ENCODE data around the gene MBD4. TPM values are rescaled to one million over a fixed set of nuclear protein-coding genes. Genes with fewer than 3 reads are reported as not detected.

The MBD4 gene
- polyA plus RNA-seq, 2 of the 4 experiments (the other 2 are of a cell fraction) = 32.7 to 49.7 TPM

DNA sequence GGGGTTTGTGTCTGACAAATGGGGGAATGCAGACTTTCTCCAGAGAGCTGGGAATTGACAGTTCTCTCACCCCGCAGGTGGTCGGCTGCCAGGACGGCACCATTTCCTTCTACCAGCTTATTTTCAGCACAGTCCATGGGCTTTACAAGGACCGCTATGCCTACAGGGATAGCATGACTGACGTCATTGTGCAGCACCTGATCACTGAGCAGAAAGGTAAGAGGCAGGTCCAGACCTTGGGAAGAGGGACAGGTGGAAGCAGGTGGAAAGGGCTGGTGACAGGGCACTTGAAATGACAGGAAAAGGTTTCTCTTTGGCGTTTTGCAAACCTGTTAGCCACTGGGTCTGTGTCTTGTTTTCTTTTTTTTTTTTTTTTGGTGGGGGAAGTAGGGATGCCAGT, 36.8 kb upstream of the MBD4 start (continued):
- no peak for TF ChIP-seq FOXS1 (CRISPR knock-in tag; IDR thresholded peaks at IDR 0.05)

DNA sequence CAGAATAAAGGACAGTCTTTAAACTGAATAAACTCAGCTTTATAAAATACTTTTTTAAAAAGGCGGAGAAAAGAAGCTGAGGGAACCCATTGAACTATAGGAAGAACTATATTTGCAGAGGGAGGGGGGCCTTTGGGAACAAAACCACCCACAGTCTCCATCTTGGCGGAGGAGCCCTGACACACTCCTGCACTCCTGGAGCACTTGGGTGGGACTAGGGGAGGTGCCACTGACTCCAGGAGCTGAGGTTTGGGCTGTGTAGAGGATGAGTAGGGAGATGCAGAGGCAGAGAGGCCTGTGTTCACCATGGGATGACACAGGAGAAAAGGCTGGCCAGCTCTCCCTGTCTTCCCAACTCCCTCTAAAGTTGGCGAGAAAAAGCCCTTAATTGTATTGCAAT, 36.1 kb upstream of the MBD4 start:
- ATAC-seq (no peak), DNase-seq (ENCODE audit: low read depth in 1 of 2, low spot score in 1 of 2) (no peak), FAIRE-seq (no peak)
- H3K4me2 ChIP-seq = no peak overlapping the region
- ChIA-PET POLR2A (no interaction called here), CTCF (interaction anchor here (0.6 to 3.6 kb wide), 5 partner anchors 10 to 289 kb away, joined by 3 to 12 read pairs (median 4); no protein-coding TSS in a partner anchor)
- H3K27ac ChIP-seq = no peak overlapping the region
- H3K9me3 ChIP-seq = no peaks in the 10 kb centered on the region
- no peak overlapping the region for H3K4me3 ChIP-seq
- H3K4me1 ChIP-seq = no peaks in the 10 kb centered on the region
- TF ChIP-seq USF2 (IDR thresholded peaks at IDR 0.05) (no peak), ZFP36 (IDR thresholded peaks at IDR 0.05; ENCODE audit: borderline replicate concordance, partially characterized antibody) (no peak), FOXS1 (CRISPR knock-in tag; IDR thresholded peaks at IDR 0.05) (no peak), MAFK (IDR thresholded peaks at IDR 0.05; ENCODE audit: partially characterized antibody) (no peak), JUNB (IDR thresholded peaks at IDR 0.05) (no peak), FOSL2 (IDR thresholded peaks at IDR 0.05) (no peak), FOSL2 (CRISPR knock-in tag; IDR thresholded peaks at IDR 0.05) (no peak), NFE2L2 (conservative IDR thresholded peaks at IDR 0.05; ENCODE audit: low read length) (no peak), EP300 (IDR thresholded peaks at IDR 0.05) (no peak), CHD2 (IDR thresholded peaks at IDR 0.05; ENCODE audit: low read length, partially characterized antibody) (no peak), HDAC2 (IDR thresholded peaks at IDR 0.05) (no peak)
- TF ChIP-seq, protein P1, sequence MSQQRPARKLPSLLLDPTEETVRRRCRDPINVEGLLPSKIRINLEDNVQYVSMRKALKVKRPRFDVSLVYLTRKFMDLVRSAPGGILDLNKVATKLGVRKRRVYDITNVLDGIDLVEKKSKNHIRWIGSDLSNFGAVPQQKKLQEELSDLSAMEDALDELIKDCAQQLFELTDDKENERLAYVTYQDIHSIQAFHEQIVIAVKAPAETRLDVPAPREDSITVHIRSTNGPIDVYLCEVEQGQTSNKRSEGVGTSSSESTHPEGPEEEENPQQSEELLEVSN (IDR thresholded peaks at IDR 0.05; ENCODE audit: borderline replicate concordance, low read depth) = no peak
- WGBS (ENCODE audit: missing lambda C conversion rate) = 94% methylated on average over 3 of the region's 3 CpGs

- no peak for TF ChIP-seq PBX3 (IDR thresholded peaks at IDR 0.05)
- no peak for TF ChIP-seq RCOR1 (IDR thresholded peaks at IDR 0.05; ENCODE audit: low read depth, low read length)
- TF ChIP-seq EHMT2 (IDR thresholded peaks at IDR 0.05; ENCODE audit: low read depth) = no peak
- TF ChIP-seq PHF8 (IDR thresholded peaks at IDR 0.05; ENCODE audit: borderline replicate concordance, low read depth) = no peak
- H3K4me3 ChIP-seq = no peak overlapping the region
- WGBS (ENCODE audit: missing lambda C conversion rate) = 88% methylated on average over 10 of the region's 10 CpGs
- CTCF ChIA-PET = interaction anchor here (0.6 to 3.6 kb wide), 6 partner anchors 11 to 288 kb away, joined by 3 to 12 read pairs (median 4); no protein-coding TSS in a partner anchor
- H3K9me3 ChIP-seq = no peaks in the 10 kb centered on the region
- no peak for ATAC-seq
- no peak for FAIRE-seq
- POLR2A ChIA-PET = no interaction called here
- H3K4me2 ChIP-seq = no peak overlapping the region
- no peak overlapping the region for H3K27ac ChIP-seq
- no peaks in the 10 kb centered on the region for H3K4me1 ChIP-seq
- no peak for DNase-seq (ENCODE audit: low read depth in 1 of 2, low spot score in 1 of 2)
These were observed 35.4 kb upstream of the MBD4 start for GRCh38 chr3:129474984-129475804.

DNA sequence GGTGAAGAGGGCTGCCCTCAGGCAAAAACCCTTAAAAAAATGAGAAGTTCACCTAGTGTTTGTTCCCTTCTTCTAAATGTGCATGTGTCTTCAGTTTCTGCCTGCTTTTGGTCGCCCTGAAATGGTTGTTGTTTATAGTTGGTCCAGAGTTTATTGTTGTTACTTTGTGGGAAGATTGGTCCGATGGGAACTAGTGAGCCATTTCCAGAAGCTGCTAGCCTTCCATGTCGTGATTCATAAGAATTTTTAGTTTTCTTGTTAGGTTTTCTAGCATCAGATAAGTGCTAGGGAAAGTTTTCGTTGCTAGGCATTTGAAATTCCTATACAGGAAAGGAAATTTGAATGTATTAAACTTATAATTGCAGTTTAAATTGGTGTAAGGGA, 34.0 kb upstream of the MBD4 start:
- Histone ChIP-seq H3K9me3 (no peaks in the 10 kb centered on the region), H3K4me1 (no peaks in the 10 kb centered on the region), H3K4me2 (no peak overlapping the region), H3K27ac (no peak overlapping the region), H3K4me3 (no peak overlapping the region)
- POLR2A ChIA-PET = no interaction called here
- 77% methylated on average over 4 of the region's 4 CpGs for whole genome bisulfite sequencing (ENCODE audit: missing lambda C conversion rate)
- FAIRE-seq (no peak), DNase-seq (ENCODE audit: low read depth in 1 of 2, low spot score in 1 of 2) (no peak), ATAC-seq (no peak)
- CTCF ChIA-PET = interaction anchor here (3.6 kb wide), 1 partner anchor 91 kb away, joined by 12 read pairs; no protein-coding TSS in a partner anchor
- TF ChIP-seq PHF8 (IDR thresholded peaks at IDR 0.05; ENCODE audit: borderline replicate concordance, low read depth) (no peak), NR3C1 (IDR thresholded peaks at IDR 0.05) (no peak), SMC3 (IDR thresholded peaks at IDR 0.05) (no peak), CTCF (IDR thresholded peaks at IDR 0.05) (no peak), BCL3 (IDR thresholded peaks at IDR 0.05) (no peak)
- TF ChIP-seq, protein P2, sequence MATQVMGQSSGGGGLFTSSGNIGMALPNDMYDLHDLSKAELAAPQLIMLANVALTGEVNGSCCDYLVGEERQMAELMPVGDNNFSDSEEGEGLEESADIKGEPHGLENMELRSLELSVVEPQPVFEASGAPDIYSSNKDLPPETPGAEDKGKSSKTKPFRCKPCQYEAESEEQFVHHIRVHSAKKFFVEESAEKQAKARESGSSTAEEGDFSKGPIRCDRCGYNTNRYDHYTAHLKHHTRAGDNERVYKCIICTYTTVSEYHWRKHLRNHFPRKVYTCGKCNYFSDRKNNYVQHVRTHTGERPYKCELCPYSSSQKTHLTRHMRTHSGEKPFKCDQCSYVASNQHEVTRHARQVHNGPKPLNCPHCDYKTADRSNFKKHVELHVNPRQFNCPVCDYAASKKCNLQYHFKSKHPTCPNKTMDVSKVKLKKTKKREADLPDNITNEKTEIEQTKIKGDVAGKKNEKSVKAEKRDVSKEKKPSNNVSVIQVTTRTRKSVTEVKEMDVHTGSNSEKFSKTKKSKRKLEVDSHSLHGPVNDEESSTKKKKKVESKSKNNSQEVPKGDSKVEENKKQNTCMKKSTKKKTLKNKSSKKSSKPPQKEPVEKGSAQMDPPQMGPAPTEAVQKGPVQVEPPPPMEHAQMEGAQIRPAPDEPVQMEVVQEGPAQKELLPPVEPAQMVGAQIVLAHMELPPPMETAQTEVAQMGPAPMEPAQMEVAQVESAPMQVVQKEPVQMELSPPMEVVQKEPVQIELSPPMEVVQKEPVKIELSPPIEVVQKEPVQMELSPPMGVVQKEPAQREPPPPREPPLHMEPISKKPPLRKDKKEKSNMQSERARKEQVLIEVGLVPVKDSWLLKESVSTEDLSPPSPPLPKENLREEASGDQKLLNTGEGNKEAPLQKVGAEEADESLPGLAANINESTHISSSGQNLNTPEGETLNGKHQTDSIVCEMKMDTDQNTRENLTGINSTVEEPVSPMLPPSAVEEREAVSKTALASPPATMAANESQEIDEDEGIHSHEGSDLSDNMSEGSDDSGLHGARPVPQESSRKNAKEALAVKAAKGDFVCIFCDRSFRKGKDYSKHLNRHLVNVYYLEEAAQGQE (IDR thresholded peaks at IDR 0.05) = no peak
- TF ChIP-seq, protein P1 (IDR thresholded peaks at IDR 0.05; ENCODE audit: borderline replicate concordance, low read depth) = no peak

Data from A549 (cell line).